ENCODE data around the gene STXBP1.

- no peak for TF ChIP-seq TCF7L2 (IDR thresholded peaks at IDR 0.05; ENCODE audit: low read depth, low read length)
- no peak for TF ChIP-seq TFAM (CRISPR knock-in tag; conservative IDR thresholded peaks at IDR 0.05)
- TF ChIP-seq EP400 (IDR thresholded peaks at IDR 0.05) = no peak
Measured at GRCh38 chr9:127731938-127732337, 119.9 kb downstream of the STXBP1 start.

Data from K562 (cell line).